HCT116 (cell line): ENCODE results near the gene KRTAP4-4. TPM values are rescaled to one million over a fixed set of nuclear protein-coding genes. Genes with fewer than 3 reads are reported as not detected.
A peak's percentile ranks its signal among the peaks of the same experiment; 100 is the strongest.

Experiments used
- ATAC-seq: fragments of 200-7000 bp; cut with Tn5 transposase; 2 replicates; pipeline ENCODE4 v1.9.1; 2020; ENCODE audit warnings: mild to moderate bottlenecking, moderate library complexity
- BruUV-seq: library from RNA; stranded (reverse); fragments of 400-500 nt; replicated peaks from 2 replicates; lab custom pipeline; 2021; lab: Mats Ljungman, UMichigan
- CTCF ChIA-PET: fragments of 300-600 bp; sonication (Branson Sonifier 250); formaldehyde crosslinking; loops from one replicate; lab custom pipeline; 2021; ENCODE audit warnings: antibody characterized with exemption; lab: Charles Lee
- POLR2A ChIA-PET: fragments of 300-600, 350-600 bp; sonication (Branson Sonifier 250); formaldehyde crosslinking; loops from one replicate; lab custom pipeline; 2021; ENCODE audit warnings: antibody characterized with exemption; lab: Charles Lee
- RAD21 ChIA-PET, 2 experiments: fragments of 300-600 bp; sonication (Branson Sonifier 250); formaldehyde crosslinking; loops; one replicate each; lab custom pipeline; 2023; ENCODE audit warnings: low total read pairs in 2 of 2; ENCODE audit not compliant: uncharacterized antibody in 2 of 2, unreplicated experiment in 2 of 2, low non-redundant PET in 1 of 2; lab: Charles Lee
- DNase-seq: peaks from one replicate; pipeline ENCODE4 v3.0.0-alpha.2; 2010; ENCODE audit warnings: low read depth, low spot score
- H2AFZ ChIP-seq: fragments of 200-600 bp; shearing (Covaris generic), sonication (generic); 2 replicates; pipeline ENCODE4 v1.6.1; 2017; ENCODE audit warnings: low read depth, mixed run types, mixed read lengths, antibody characterized with exemption, low read length; ENCODE audit not compliant: poor library complexity, severe bottlenecking
- H3K27ac ChIP-seq: 2 replicates; pipeline ENCODE4 v1.5.1; 2012; ENCODE audit warnings: low read depth, low read length
- H3K27me3 ChIP-seq: fragments of 200-600 bp; sonication (generic); 2 replicates; pipeline ENCODE4 v1.6.1; 2016; ENCODE audit warnings: mixed run types, low read length, mixed read lengths; ENCODE audit not compliant: insufficient read depth
- H3K36me3 ChIP-seq, 2 experiments: fragments of 200-500 bp in 1 of 2; fragments of 200-600 bp in 1 of 2; sonication (Bioruptor generic) in 1 of 2; sonication (generic) in 1 of 2; 2 replicates each; pipeline versions ENCODE4 v1.5.1 to v1.6.1; 2014 to 2016; ENCODE audit warnings: low read length in 2 of 2, inconsistent platforms in 1 of 2, mixed read lengths in 1 of 2, mixed run types in 1 of 2; ENCODE audit not compliant: insufficient read depth in 2 of 2, control insufficient read depth in 1 of 2
- H3K4me1 ChIP-seq, 2 experiments: fragments of 200-600 bp in 1 of 2; sonication (generic) in 1 of 2; 2 replicates each; pipeline versions ENCODE4 v1.5.1 to v1.6.1; 2012 to 2017; ENCODE audit warnings: low read length in 2 of 2, inconsistent platforms in 1 of 2, mild to moderate bottlenecking in 1 of 2, mixed read lengths in 1 of 2, mixed run types in 1 of 2, moderate library complexity in 1 of 2; ENCODE audit not compliant: insufficient read depth in 2 of 2, control insufficient read depth in 1 of 2
- H3K4me2 ChIP-seq: fragments of 200-600 bp; sonication (generic); 2 replicates; pipeline ENCODE4 v1.6.1; 2017; ENCODE audit warnings: mixed run types, low read length, mixed read lengths
- H3K4me3 ChIP-seq, 2 experiments: fragments of 200-600 bp in 1 of 2; sonication (generic) in 1 of 2; replicated peaks in 1 of 2; 2 replicates each; pipeline ENCODE4 v1.5.1; 2011 to 2016; ENCODE audit warnings: low read length in 2 of 2, control low read depth in 1 of 2, low read depth in 1 of 2, mild to moderate bottlenecking in 1 of 2, mixed read lengths in 1 of 2, mixed run types in 1 of 2
- H3K79me2 ChIP-seq: fragments of 200-600 bp; sonication (generic); 2 replicates; pipeline ENCODE4 v1.6.1; 2017; ENCODE audit warnings: mild to moderate bottlenecking, mixed run types, low read length, moderate library complexity, mixed read lengths; ENCODE audit not compliant: insufficient read depth
- H3K9ac ChIP-seq: fragments of 200-600 bp; sonication (generic); 2 replicates; pipeline ENCODE4 v1.6.1; 2016; ENCODE audit warnings: low read length, mixed read lengths
- H3K9me2 ChIP-seq: fragments of 200-600 bp; sonication (generic), shearing (Covaris generic); 2 replicates; pipeline ENCODE4 v1.6.1; 2017; ENCODE audit warnings: mixed run types, mild to moderate bottlenecking, moderate library complexity; ENCODE audit not compliant: insufficient read depth
- H3K9me3 ChIP-seq, 2 experiments: fragments of 200-500 bp in 1 of 2; fragments of 200-600 bp in 1 of 2; sonication (Bioruptor generic) in 1 of 2; sonication (generic) in 1 of 2; 2 replicates each; pipeline ENCODE4 v1.6.1; 2014 to 2017; ENCODE audit warnings: low read length in 2 of 2, mixed read lengths in 2 of 2, inconsistent platforms in 1 of 2, low read depth in 1 of 2, mild to moderate bottlenecking in 1 of 2, mixed run types in 1 of 2, moderate library complexity in 1 of 2; ENCODE audit not compliant: control insufficient read depth in 1 of 2, insufficient read depth in 1 of 2
- H4K20me1 ChIP-seq: fragments of 200-600 bp; sonication (generic), shearing (Covaris generic); 2 replicates; pipeline ENCODE4 v1.6.1; 2017; ENCODE audit warnings: mixed run types, mild to moderate bottlenecking, moderate library complexity; ENCODE audit not compliant: insufficient read depth
- ATF3 ChIP-seq: IDR thresholded peaks from 2 replicates; pipeline ENCODE4 v1.6.1; 2012
- CBX3 ChIP-seq: IDR thresholded peaks from 2 replicates; pipeline ENCODE4 v1.6.1; 2012; ENCODE audit warnings: low read depth
- CEBPB ChIP-seq: IDR thresholded peaks from 2 replicates; pipeline ENCODE4 v1.6.1; 2012; ENCODE audit warnings: low read depth
- EZH2 ChIP-seq: fragments of 200-600 bp; sonication (generic); IDR thresholded peaks from 2 replicates; pipeline ENCODE4 v1.6.1; 2017; ENCODE audit warnings: antibody characterized with exemption, mixed run types
- EZH2phosphoT487 ChIP-seq: fragments of 200-600 bp; IDR thresholded peaks from 2 replicates; pipeline ENCODE4 v1.6.1; 2018; ENCODE audit warnings: antibody characterized with exemption, borderline replicate concordance
- FOSL1 ChIP-seq: IDR thresholded peaks from 2 replicates; pipeline ENCODE4 v1.6.1; 2012; ENCODE audit warnings: low read depth
- MAX ChIP-seq: IDR thresholded peaks from 2 replicates; pipeline ENCODE4 v1.6.1; 2012
- RAD21 ChIP-seq: IDR thresholded peaks from 2 replicates; pipeline ENCODE4 v1.6.1; 2012; ENCODE audit warnings: low read depth, mild to moderate bottlenecking
- SP1 ChIP-seq: IDR thresholded peaks from 2 replicates; pipeline ENCODE4 v1.6.1; 2012; ENCODE audit warnings: low read depth
- ZBTB33 ChIP-seq: IDR thresholded peaks from 2 replicates; pipeline ENCODE4 v1.6.1; 2011; ENCODE audit warnings: mild to moderate bottlenecking, low read length, moderate library complexity; ENCODE audit not compliant: insufficient replicate concordance; ENCODE audit errors: extremely low read depth
- ZFX ChIP-seq: fragments of 450-650 bp; IDR thresholded peaks from 2 replicates; pipeline ENCODE4 v1.6.1; 2017
- intact Hi-C: fragments of 100-400 bp; cut with micrococcal nuclease; formaldehyde crosslinking; loops from 2 replicates; pipeline ENCODE4 v1.10.0; 2022
- total RNA-seq: library from RNA; stranded (reverse); gene quantifications from one replicate; pipeline ENCODE4 v1.2.1, GENCODE V29; 2021; ENCODE audit not compliant: unreplicated experiment
- TF ChIP-seq, protein P1 (sequence below), 3 experiments: fragments of 200-600 bp in 1 of 3; sonication (generic) in 1 of 3; IDR thresholded peaks in 2 of 3; conservative IDR thresholded peaks in 1 of 3; 2 replicates each; pipeline ENCODE4 v1.5.1; 2012 to 2017; ENCODE audit warnings: low read depth in 2 of 3, low read length in 2 of 3, antibody characterized with exemption in 1 of 3, borderline replicate concordance in 1 of 3, control low read depth in 1 of 3, mild to moderate bottlenecking in 1 of 3, mixed read lengths in 1 of 3, mixed run types in 1 of 3, moderate library complexity in 1 of 3; ENCODE audit not compliant: insufficient read depth in 1 of 3

The KRTAP4-4 gene
- total RNA-seq, 1 experiment from 2014 or later: not detected

DNA sequence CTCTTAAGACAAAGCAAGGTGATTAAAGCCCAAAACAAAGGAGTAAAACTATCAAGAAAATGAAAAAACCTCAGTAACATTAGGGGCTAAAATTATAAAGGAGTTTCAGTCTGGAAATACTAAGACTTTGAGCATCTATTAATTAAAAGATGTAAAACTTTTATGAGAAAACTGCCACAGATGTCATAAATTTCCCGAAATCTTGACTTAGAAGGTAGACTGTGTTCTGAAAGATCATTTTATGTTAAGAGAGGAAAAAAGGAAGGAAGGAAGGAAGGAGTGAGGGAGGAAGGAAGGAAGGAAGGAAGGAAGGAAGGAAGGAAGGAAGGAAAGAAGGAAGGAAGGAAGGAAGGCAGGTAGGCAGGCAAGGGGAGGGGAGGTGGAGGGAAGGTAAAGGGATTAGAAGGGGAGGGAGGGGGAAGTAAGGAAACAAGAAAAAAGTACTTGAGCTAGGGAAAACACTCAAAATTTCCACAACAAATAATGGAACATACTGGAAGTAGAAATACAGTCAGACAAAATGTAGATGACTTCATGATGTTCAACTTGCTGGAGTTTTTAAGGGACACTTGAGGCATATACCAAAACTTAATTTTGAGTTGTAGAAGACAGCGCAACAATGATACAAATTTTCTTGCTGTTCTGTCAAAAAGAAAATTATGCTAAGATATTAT, 12.9 kb downstream of the KRTAP4-4 start:
- H3K9me3 ChIP-seq: peaks cover 0 to 19% of the 10 kb centered on the region in 2 experiments; a peak in 2 of 4 replicates
- no peak overlapping the region for H3K4me2 ChIP-seq
- no TSS peak for BruUV-seq
- no peak for ATAC-seq
- no peak overlapping the region for H3K9ac ChIP-seq
- 0 out of 4 replicates have a peak, but pooled peaks cover 0 to 5% of the 10 kb centered on the region in 2 experiments for H3K36me3 ChIP-seq
- no peak for TF ChIP-seq SP1
- no peak for TF ChIP-seq EZH2
- H3K9me2 ChIP-seq: no peaks in the 10 kb centered on the region
- ChIA-PET POLR2A (no interaction called here), RAD21 (no interaction called here), CTCF (no interaction called here)
- H2AFZ ChIP-seq: peak overlapping the region; percentile 1
- no peak overlapping the region for H3K4me3 ChIP-seq
- H3K79me2 ChIP-seq: no peaks in the 10 kb centered on the region
- intact Hi-C loops: no loop called here
- no peaks in the 10 kb centered on the region for H4K20me1 ChIP-seq
- H3K27me3 ChIP-seq: no peaks in the 10 kb centered on the region
- no peak overlapping the region for H3K27ac ChIP-seq
- no peaks in the 10 kb centered on the region for H3K4me1 ChIP-seq
- no peak for DNase-seq

DNA sequence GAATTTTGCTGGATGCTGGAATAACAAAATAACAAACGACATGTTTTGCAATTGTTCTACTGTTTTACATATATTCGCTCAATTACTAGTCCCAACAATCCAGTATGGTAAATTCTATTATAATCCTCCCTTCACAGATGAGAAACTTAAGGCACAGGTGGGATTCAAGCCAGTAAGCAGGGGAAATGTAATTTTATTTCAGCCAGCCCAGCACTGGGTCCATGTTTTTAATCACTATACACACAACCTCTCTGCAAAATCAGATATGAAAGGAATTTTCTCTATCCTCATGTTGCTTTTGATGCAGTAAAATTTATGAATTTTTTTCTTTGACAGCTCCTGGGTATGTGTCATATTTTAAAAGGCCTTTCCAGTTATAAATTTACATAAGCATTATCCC, 15.3 kb downstream of the KRTAP4-4 start:
- H3K4me1 ChIP-seq: no peaks in the 10 kb centered on the region; a peak in 1 of 4 replicates
- BruUV-seq: no TSS peak
- POLR2A ChIA-PET: no interaction called here
- no peaks in the 10 kb centered on the region for H4K20me1 ChIP-seq
- no peak overlapping the region for H3K4me2 ChIP-seq
- H3K4me3 ChIP-seq: no peak overlapping the region
- H2AFZ ChIP-seq: no peak overlapping the region
- RAD21 ChIA-PET: no interaction called here
- no peaks in the 10 kb centered on the region for H3K27me3 ChIP-seq
- peaks cover 0 to 30% of the 10 kb centered on the region in 2 experiments; a peak in 2 of 4 replicates for H3K9me3 ChIP-seq
- H3K36me3 ChIP-seq: 0 out of 4 replicates have a peak, but pooled peaks cover 0 to 5% of the 10 kb centered on the region in 2 experiments
- CTCF ChIA-PET: no interaction called here
- intact Hi-C loops: no loop called here
- DNase-seq (no peak), ATAC-seq (no peak)
- H3K9me2 ChIP-seq: no peaks in the 10 kb centered on the region
- no peak overlapping the region for H3K9ac ChIP-seq
- no peaks in the 10 kb centered on the region for H3K79me2 ChIP-seq
- no peak overlapping the region for H3K27ac ChIP-seq
- TF ChIP-seq, protein P1, sequence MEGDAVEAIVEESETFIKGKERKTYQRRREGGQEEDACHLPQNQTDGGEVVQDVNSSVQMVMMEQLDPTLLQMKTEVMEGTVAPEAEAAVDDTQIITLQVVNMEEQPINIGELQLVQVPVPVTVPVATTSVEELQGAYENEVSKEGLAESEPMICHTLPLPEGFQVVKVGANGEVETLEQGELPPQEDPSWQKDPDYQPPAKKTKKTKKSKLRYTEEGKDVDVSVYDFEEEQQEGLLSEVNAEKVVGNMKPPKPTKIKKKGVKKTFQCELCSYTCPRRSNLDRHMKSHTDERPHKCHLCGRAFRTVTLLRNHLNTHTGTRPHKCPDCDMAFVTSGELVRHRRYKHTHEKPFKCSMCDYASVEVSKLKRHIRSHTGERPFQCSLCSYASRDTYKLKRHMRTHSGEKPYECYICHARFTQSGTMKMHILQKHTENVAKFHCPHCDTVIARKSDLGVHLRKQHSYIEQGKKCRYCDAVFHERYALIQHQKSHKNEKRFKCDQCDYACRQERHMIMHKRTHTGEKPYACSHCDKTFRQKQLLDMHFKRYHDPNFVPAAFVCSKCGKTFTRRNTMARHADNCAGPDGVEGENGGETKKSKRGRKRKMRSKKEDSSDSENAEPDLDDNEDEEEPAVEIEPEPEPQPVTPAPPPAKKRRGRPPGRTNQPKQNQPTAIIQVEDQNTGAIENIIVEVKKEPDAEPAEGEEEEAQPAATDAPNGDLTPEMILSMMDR (IDR thresholded peaks at IDR 0.05 in 2 of 3, conservative IDR thresholded peaks at IDR 0.05 in 1 of 3; ENCODE audit: borderline replicate concordance in 1 of 3, insufficient read depth in 1 of 3, low read depth in 2 of 3, low read length in 2 of 3): no peak
- no peak for TF ChIP-seq ZFX
- TF ChIP-seq EZH2: no peak
- no peak for TF ChIP-seq ZBTB33
- no peak for TF ChIP-seq RAD21
- TF ChIP-seq FOSL1: no peak
- TF ChIP-seq CEBPB: no peak
- no peak for TF ChIP-seq CBX3
- TF ChIP-seq MAX: no peak
- TF ChIP-seq ATF3: no peak
- no peak for TF ChIP-seq EZH2phosphoT487
